G401 (cell line): ENCODE results near the gene KSR2. TPM values are rescaled to one million over a fixed set of nuclear protein-coding genes. Genes with fewer than 3 reads are reported as not detected.
"Not testable (repeated sequence)": the region's sequence is repeated elsewhere in the genome, so short reads cannot be mapped to it uniquely, and the experiment has no call there.

Experiments
- DNase-seq: peaks from one replicate; pipeline ENCODE4 v3.0.0-alpha.2; 2015; ENCODE audit warnings: low spot score
- in situ Hi-C: cut with HindIII; loops from 2 replicates; pipeline ENCODE4 v1.10.0; 2016; ENCODE audit warnings: low sequenced_read_pairs, mixed read lengths
- total RNA-seq: library from RNA; depleted of rRNA; stranded (reverse); fragments of >200 nt; shearing (Covaris generic); gene quantifications from 2 replicates; pipeline ENCODE4 v1.2.3, GENCODE V29; 2014; rRNA removed

The KSR2 gene
- not detected in 2 replicates for total RNA-seq

- in situ Hi-C loops, result no loop called here
- DNase-seq, result peak; percentile 88
These were observed at the start of gene KSR2 for GRCh38 chr12:117968826-117969659. Gene KSR2 (minus strand): TSS chr12:117968990. CDS start chr12:117968255, 735 bp downstream.

GRCh38 chr12:118017926-118018325, 49.1 kb upstream of the KSR2 start:
- DNase-seq, result no peak

GRCh38 chr12:118016424-118017264, 47.9 kb upstream of the KSR2 start, which contains the start of gene RFC5:
Gene RFC5 (plus strand): TSS chr12:118016703. CDS start chr12:118016828, 125 bp downstream.
- in situ Hi-C loops, result no loop called here
- peak; percentile 97 for DNase-seq

More at GRCh38 chr12:118017926-118018325, 49.1 kb upstream of the KSR2 start:
- in situ Hi-C loops, result no loop called here

- DNase-seq, result no peak
- in situ Hi-C loops, result no loop called here
These were observed 47.2 kb upstream of the KSR2 start for GRCh38 chr12:118015944-118016343.

GRCh38 chr12:118015306-118015705, 46.5 kb upstream of the KSR2 start:
- in situ Hi-C loops, result no loop called here

GRCh38 chr12:118013283-118013682, 44.5 kb upstream of the KSR2 start:
- in situ Hi-C loops, result no loop called here
- DNase-seq, result no peak

More at GRCh38 chr12:118015306-118015705, 46.5 kb upstream of the KSR2 start:
- no peak for DNase-seq

GRCh38 chr12:118011961-118012360, 43.2 kb upstream of the KSR2 start:
- in situ Hi-C loops, result no loop called here

GRCh38 chr12:118011377-118011776, 42.6 kb upstream of the KSR2 start:
- DNase-seq, result no peak
- in situ Hi-C loops, result no loop called here

More at GRCh38 chr12:118011961-118012360, 43.2 kb upstream of the KSR2 start:
- no peak for DNase-seq

GRCh38 chr12:118010903-118011302, 42.1 kb upstream of the KSR2 start:
- in situ Hi-C loops, result no loop called here
- DNase-seq, result no peak

- in situ Hi-C loops, DNase-seq: not testable (repeated sequence)
These were observed 31.0 kb upstream of the KSR2 start for GRCh38 chr12:117999806-118000205.

GRCh38 chr12:117998719-117999118, 29.9 kb upstream of the KSR2 start:
- DNase-seq, result no peak
- in situ Hi-C loops, result no loop called here

- in situ Hi-C loops, result no loop called here
- no peak for DNase-seq
These were observed 26.0 kb upstream of the KSR2 start for GRCh38 chr12:117994551-117995438.

GRCh38 chr12:117986705-117987469, 18.1 kb upstream of the KSR2 start:
- no peak for DNase-seq
- in situ Hi-C loops, result no loop called here

- in situ Hi-C loops, result no loop called here
- DNase-seq, result no peak
These were observed 16.4 kb upstream of the KSR2 start for GRCh38 chr12:117985182-117985581.

GRCh38 chr12:117981267-117981666, 12.5 kb upstream of the KSR2 start:
- in situ Hi-C loops, result no loop called here
- no peak for DNase-seq

GRCh38 chr12:117980616-117981015, 11.8 kb upstream of the KSR2 start:
- in situ Hi-C loops, result no loop called here
- no peak for DNase-seq

GRCh38 chr12:117977373-117977772, 8.6 kb upstream of the KSR2 start:
- DNase-seq, result no peak
- in situ Hi-C loops, result loop anchor here (10.0 kb wide), 1 partner anchor 83 kb away; no protein-coding TSS in a partner anchor

- in situ Hi-C loops, result loop anchor here (10.0 kb wide), 1 partner anchor 80 kb away; no protein-coding TSS in a partner anchor
- DNase-seq, result no peak
These were observed 6.2 kb upstream of the KSR2 start for GRCh38 chr12:117975006-117975405.
